K562 (cell line): ENCODE results near the gene SORCS2.

Experiments used
- KLF10 ChIP-seq: fragments of 250-450 bp; sonication (Bioruptor Pico); IDR thresholded peaks from 2 replicates; pipeline ENCODE4 v1.6.1; 2021; ENCODE audit warnings: matching md5 sums
- TAF1 ChIP-seq: IDR thresholded peaks from 2 replicates; pipeline ENCODE4 v1.6.1; 2011; ENCODE audit warnings: mild to moderate bottlenecking, low read length, moderate library complexity; ENCODE audit not compliant: insufficient read depth, control insufficient read depth, severe bottlenecking; ENCODE audit errors: extremely low read depth

DNA sequence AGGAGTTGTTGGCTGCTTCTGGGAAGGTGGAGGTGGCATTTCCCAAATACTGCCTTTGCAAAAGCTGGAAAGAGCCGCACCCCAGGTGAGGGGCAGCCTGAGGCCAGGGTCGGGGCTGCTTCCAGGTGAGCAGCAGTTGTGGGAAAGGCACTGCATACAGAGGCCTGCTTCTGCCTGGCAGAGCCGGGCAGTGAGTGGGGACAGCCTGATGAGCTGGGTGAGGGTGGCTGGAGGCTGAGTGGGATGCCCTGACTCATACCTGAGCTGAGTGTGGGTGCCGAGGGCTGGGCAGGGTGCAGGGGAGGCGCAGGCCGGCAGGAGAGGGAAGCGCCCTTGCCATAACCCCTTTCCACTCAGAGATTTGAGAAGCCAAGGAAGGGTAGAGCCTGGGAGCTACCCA is 248.9 kb downstream of the SORCS2 start:
- TF ChIP-seq KLF10 (CRISPR knock-in tag) (no peak), TAF1 (no peak)
